Measurements from ENCODE around the gene LRRTM2.

LRRTM2 gene

GRCh38 chr5:138900281-138900965 is 25.3 kb upstream of the LRRTM2 start:
- TF ChIP-seq, protein P1, sequence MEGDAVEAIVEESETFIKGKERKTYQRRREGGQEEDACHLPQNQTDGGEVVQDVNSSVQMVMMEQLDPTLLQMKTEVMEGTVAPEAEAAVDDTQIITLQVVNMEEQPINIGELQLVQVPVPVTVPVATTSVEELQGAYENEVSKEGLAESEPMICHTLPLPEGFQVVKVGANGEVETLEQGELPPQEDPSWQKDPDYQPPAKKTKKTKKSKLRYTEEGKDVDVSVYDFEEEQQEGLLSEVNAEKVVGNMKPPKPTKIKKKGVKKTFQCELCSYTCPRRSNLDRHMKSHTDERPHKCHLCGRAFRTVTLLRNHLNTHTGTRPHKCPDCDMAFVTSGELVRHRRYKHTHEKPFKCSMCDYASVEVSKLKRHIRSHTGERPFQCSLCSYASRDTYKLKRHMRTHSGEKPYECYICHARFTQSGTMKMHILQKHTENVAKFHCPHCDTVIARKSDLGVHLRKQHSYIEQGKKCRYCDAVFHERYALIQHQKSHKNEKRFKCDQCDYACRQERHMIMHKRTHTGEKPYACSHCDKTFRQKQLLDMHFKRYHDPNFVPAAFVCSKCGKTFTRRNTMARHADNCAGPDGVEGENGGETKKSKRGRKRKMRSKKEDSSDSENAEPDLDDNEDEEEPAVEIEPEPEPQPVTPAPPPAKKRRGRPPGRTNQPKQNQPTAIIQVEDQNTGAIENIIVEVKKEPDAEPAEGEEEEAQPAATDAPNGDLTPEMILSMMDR (IDR thresholded peaks at IDR 0.05; ENCODE audit: borderline replicate concordance, insufficient read depth, low read depth, low read length) = no peak
- H3K4me3 ChIP-seq (ENCODE audit: low read depth, low read length) = no peak overlapping the region

DNA sequence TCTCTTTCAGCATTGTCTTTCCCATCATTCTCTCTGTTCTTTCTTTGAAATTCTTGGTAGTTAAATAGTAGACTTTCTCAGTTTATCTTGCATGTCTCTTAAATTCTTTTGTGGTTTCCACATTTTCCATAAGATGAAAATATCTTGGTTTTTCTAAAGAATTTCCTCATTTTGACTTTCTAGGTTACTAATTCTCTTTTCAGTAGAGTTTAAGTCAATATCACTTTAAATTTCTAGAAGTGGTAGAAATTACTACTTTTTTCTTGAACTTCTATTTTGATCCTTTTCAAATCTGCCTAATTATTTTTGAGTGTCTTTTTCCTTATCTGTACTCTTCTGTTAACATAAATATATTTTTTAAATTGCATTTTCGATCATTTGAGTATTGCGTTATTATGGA is 23.6 kb upstream of the LRRTM2 start:
- TF ChIP-seq, protein P1 (IDR thresholded peaks at IDR 0.05; ENCODE audit: borderline replicate concordance, insufficient read depth, low read depth, low read length) = no peak

DNA sequence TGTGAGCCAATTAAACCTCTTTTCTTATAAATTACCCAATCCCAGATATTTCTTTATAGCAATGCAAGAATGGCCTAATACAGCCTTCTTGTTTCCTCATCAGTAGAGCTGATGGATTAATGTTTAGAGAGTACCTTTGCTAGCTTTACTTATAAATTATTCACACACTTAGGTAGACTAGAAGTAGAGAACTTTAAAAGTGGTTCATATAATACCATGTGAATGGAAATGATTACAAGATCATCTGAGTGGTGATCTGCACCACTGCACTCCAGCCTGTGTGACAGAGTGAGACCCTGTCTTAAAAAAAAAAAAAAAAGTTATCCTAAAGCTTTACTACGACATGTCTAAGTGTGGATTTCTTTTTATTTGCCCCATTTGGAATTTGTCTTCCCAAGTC is 23.2 kb upstream of the LRRTM2 start:
- H3K4me3 ChIP-seq (ENCODE audit: low read depth, low read length) = no peak overlapping the region
- TF ChIP-seq, protein P1 (IDR thresholded peaks at IDR 0.05; ENCODE audit: borderline replicate concordance, insufficient read depth, low read depth, low read length) = no peak

More for the DNA sequence above, 23.6 kb upstream of the LRRTM2 start:
- no peak overlapping the region for H3K4me3 ChIP-seq (ENCODE audit: low read depth, low read length)

- no peak overlapping the region for H3K4me3 ChIP-seq (ENCODE audit: low read depth, low read length)
- TF ChIP-seq, protein P1 (IDR thresholded peaks at IDR 0.05; ENCODE audit: borderline replicate concordance, insufficient read depth, low read depth, low read length) = no peak
Observed at GRCh38 chr5:138895918-138896317, 20.8 kb upstream of the LRRTM2 start.

DNA sequence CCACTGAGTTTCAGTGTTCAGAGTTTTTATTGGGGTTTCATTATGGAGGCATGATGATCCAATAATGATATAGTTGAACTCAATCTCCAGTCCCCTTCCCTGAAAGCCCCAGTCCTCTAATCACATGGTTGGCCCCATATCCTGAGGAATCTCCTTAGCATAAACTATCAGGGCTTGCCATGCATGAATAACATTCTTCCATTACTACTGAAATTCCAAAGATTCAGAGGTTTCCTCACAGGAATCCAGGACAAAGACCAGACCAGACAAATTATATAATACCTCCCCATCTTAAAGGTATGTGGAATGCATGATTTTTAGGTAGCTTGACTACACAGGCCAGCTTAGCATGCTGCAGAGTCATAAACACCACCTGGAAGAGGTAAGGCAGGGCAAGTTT is 15.5 kb upstream of the LRRTM2 start:
- H3K4me3 ChIP-seq (ENCODE audit: low read depth, low read length) = no peak overlapping the region

DNA sequence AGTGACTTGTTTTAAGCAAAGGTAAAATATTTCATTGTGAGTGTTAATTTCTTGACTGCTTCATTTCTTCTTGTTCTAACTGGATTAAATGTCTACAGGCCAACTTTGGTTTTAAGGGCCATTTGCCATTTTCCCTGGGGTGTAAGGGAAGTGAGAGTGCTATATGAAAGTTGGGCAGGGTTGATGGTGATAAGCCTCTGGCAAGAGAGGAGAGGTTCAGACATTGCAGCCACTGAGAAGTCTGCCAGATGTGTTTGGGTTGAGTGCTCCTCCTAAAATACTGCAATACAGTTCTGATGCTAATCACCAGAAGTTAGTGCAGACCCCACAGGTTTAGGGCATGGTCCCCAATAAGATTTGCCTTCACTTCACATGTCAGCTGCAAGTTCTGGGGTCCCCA is 14.9 kb upstream of the LRRTM2 start:
- TF ChIP-seq, protein P1 (IDR thresholded peaks at IDR 0.05; ENCODE audit: borderline replicate concordance, insufficient read depth, low read depth, low read length) = no peak
- H3K4me3 ChIP-seq (ENCODE audit: low read depth, low read length) = no peak overlapping the region

More for the DNA sequence above, 15.5 kb upstream of the LRRTM2 start:
- TF ChIP-seq, protein P1 (IDR thresholded peaks at IDR 0.05; ENCODE audit: borderline replicate concordance, insufficient read depth, low read depth, low read length) = no peak

DNA sequence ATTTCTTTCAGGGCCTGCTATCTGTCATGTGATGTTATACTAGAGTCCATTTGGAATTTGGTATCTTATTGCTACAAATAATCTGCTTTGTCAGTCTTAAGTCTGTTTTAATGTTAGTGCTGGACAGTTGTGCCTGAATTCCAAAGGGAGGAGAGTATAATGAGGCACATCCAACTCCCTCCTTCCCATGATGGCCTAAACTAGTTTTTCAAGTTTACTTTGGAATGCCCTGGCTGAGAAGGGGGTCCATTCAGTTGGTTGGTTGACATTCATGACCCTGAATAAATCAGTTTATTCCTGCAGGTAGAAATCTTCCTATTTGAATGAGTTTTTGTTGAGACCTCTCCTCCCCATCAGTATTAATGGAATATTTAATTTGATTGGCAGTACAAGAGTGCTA is 9.4 kb upstream of the LRRTM2 start:
- no peak overlapping the region for H3K4me3 ChIP-seq (ENCODE audit: low read depth, low read length)
- TF ChIP-seq, protein P1 (IDR thresholded peaks at IDR 0.05; ENCODE audit: borderline replicate concordance, insufficient read depth, low read depth, low read length) = no peak
